Fibroblast of lung (primary cell): Measurements from ENCODE around the gene MPRIP. TPM values are rescaled to one million over a fixed set of nuclear protein-coding genes. Genes with fewer than 3 reads are reported as not detected.

Experiments
- DNase-seq, 2 donors: peaks; one replicate each; pipeline versions ENCODE4 v3.0.0 to v3.0.0-alpha.2; 2010; ENCODE audit warnings: low read depth in 2 of 2
- H2AFZ ChIP-seq: 2 replicates; pipeline ENCODE4 v1.5.1; 2012; ENCODE audit warnings: low read length, control low read depth, inconsistent platforms
- H3K27ac ChIP-seq: 2 replicates; pipeline ENCODE4 v1.5.1; 2011; ENCODE audit warnings: low read length, control low read depth; ENCODE audit not compliant: insufficient read depth
- H3K27me3 ChIP-seq: 2 replicates; pipeline ENCODE4 v1.5.1; 2011; ENCODE audit warnings: mild to moderate bottlenecking, low read length; ENCODE audit not compliant: control insufficient read depth, insufficient read depth
- H3K36me3 ChIP-seq: 2 replicates; pipeline ENCODE4 v1.5.1; 2011; ENCODE audit warnings: low read length; ENCODE audit not compliant: control insufficient read depth, insufficient read depth
- H3K4me1 ChIP-seq: 2 replicates; pipeline ENCODE4 v1.5.1; 2011; ENCODE audit warnings: low read length; ENCODE audit not compliant: control insufficient read depth, insufficient read depth; ENCODE audit errors: extremely low read depth
- H3K4me2 ChIP-seq: 2 replicates; pipeline ENCODE4 v1.5.1; 2011; ENCODE audit warnings: low read length, control low read depth; ENCODE audit not compliant: insufficient read depth; ENCODE audit errors: extremely low read depth
- H3K4me3 ChIP-seq, 4 experiments: fragments of 200-600 bp in 1 of 4; sonication (generic) in 1 of 4; replicated peaks in 1 of 4; 2 replicates each; pipeline ENCODE4 v1.5.1; 2011 to 2016; ENCODE audit warnings: low read length in 4 of 4, low read depth in 3 of 4, mild to moderate bottlenecking in 3 of 4, control low read depth in 2 of 4, inconsistent platforms in 1 of 4, mixed read lengths in 1 of 4; ENCODE audit not compliant: insufficient read depth in 1 of 4; ENCODE audit errors: control extremely low read depth in 1 of 4
- H3K79me2 ChIP-seq: 2 replicates; pipeline ENCODE4 v1.5.1; 2012; ENCODE audit warnings: mild to moderate bottlenecking, low read length, inconsistent platforms; ENCODE audit not compliant: control insufficient read depth, insufficient read depth
- H3K9ac ChIP-seq: 2 replicates; pipeline ENCODE4 v1.5.1; 2011; ENCODE audit warnings: mild to moderate bottlenecking, low read length, control low read depth; ENCODE audit not compliant: insufficient read depth
- H3K9me3 ChIP-seq: 2 replicates; pipeline ENCODE4 v1.5.1; 2012; ENCODE audit warnings: low read depth, low read length; ENCODE audit not compliant: control insufficient read depth, insufficient read depth
- H4K20me1 ChIP-seq: 2 replicates; pipeline ENCODE4 v1.5.1; 2011; ENCODE audit warnings: low read length; ENCODE audit not compliant: control insufficient read depth, insufficient read depth; ENCODE audit errors: extremely low read depth
- CTCF ChIP-seq, 2 donors: IDR thresholded peaks in 1 of 2; conservative IDR thresholded peaks in 1 of 2; 1 replicate in 1 of 2; 2 replicates in 1 of 2; pipeline ENCODE4 v1.5.1; 2011 to 2012; ENCODE audit warnings: low read length in 2 of 2, control low read depth in 1 of 2, inconsistent platforms in 1 of 2, low read depth in 1 of 2, mild to moderate bottlenecking in 1 of 2
- EZH2 ChIP-seq: IDR thresholded peaks from 2 replicates; pipeline ENCODE4 v1.5.1; 2012; ENCODE audit warnings: low read length, control low read depth, mild to moderate bottlenecking; ENCODE audit errors: missing control alignments
- polyA plus RNA-seq, 2 donors: library from polyadenylated mRNA; depleted of rRNA in 1 of 2; stranded (reverse) in 1 of 2; unstranded in 1 of 2; fragments of >200 nt; gene quantifications; 2 replicates each; pipeline ENCODE4 v1.2.1, GENCODE V29; 2011 to 2012; ENCODE audit warnings: missing spikeins in 1 of 2
- total RNA-seq: library from RNA; depleted of rRNA; stranded (reverse); fragments of >200 nt; gene quantifications from 2 replicates; pipeline ENCODE4 v1.2.1, GENCODE V29; 2014

Gene MPRIP
- total and polyA plus RNA-seq, 2 donors (not counting 1 experiment from before 2014, with no cell fraction given), result 104 to 124 TPM

GRCh38 chr17:17112628-17113200 is 70.5 kb downstream of the MPRIP start:
- Histone ChIP-seq H3K27me3 (no peaks in the 10 kb centered on the region), H4K20me1 (no peaks in the 10 kb centered on the region), H3K27ac (no peak overlapping the region), H3K4me1 (peaks cover 19% of the 10 kb centered on the region), H3K9ac (no peak overlapping the region), H2AFZ (no peak overlapping the region), H3K79me2 (peaks cover 84% of the 10 kb centered on the region), H3K4me3 (no peak overlapping the region), H3K4me2 (no peak overlapping the region), H3K36me3 (no peaks in the 10 kb centered on the region), H3K9me3 (no peaks in the 10 kb centered on the region)
- no peak for DNase-seq
- TF ChIP-seq EZH2 (no peak), CTCF (conservative IDR thresholded peaks at IDR 0.05 in 1 of 2, IDR thresholded peaks at IDR 0.05 in 1 of 2; ENCODE audit: low read depth in 1 of 2, low read length in 2 of 2) (no peak)

- no peaks in the 10 kb centered on the region for H4K20me1 ChIP-seq
- H3K79me2 ChIP-seq, result peaks cover 91% of the 10 kb centered on the region
- TF ChIP-seq EZH2 (no peak), CTCF (conservative IDR thresholded peaks at IDR 0.05 in 1 of 2, IDR thresholded peaks at IDR 0.05 in 1 of 2; ENCODE audit: low read depth in 1 of 2, low read length in 2 of 2) (no peak)
- no peak overlapping the region for H3K9ac ChIP-seq
- H3K36me3 ChIP-seq, result no peaks in the 10 kb centered on the region
- no peaks in the 10 kb centered on the region for H3K9me3 ChIP-seq
- H3K27ac ChIP-seq, result no peak overlapping the region
- DNase-seq, result peak in 1 of 2 donors; percentile 37
- H3K4me3 ChIP-seq, result no peak overlapping the region
- no peaks in the 10 kb centered on the region for H3K27me3 ChIP-seq
- no peak overlapping the region for H3K4me2 ChIP-seq
- H2AFZ ChIP-seq, result no peak overlapping the region
- H3K4me1 ChIP-seq, result peaks cover 19% of the 10 kb centered on the region
Observed at GRCh38 chr17:17114592-17115225, 72.5 kb downstream of the MPRIP start.

- DNase-seq, result no peak
- no peak overlapping the region for H3K9ac ChIP-seq
- H3K9me3 ChIP-seq, result no peaks in the 10 kb centered on the region
- no peaks in the 10 kb centered on the region for H3K36me3 ChIP-seq
- no peak overlapping the region for H2AFZ ChIP-seq
- H3K27ac ChIP-seq, result no peak overlapping the region
- no peak overlapping the region for H3K4me2 ChIP-seq
- H3K4me3 ChIP-seq, result no peak overlapping the region
- TF ChIP-seq CTCF (conservative IDR thresholded peaks at IDR 0.05 in 1 of 2, IDR thresholded peaks at IDR 0.05 in 1 of 2; ENCODE audit: low read depth in 1 of 2, low read length in 2 of 2) (no peak), EZH2 (no peak)
- peaks cover 91% of the 10 kb centered on the region for H3K79me2 ChIP-seq
- H3K27me3 ChIP-seq, result no peaks in the 10 kb centered on the region
- no peaks in the 10 kb centered on the region for H4K20me1 ChIP-seq
- peaks cover 18% of the 10 kb centered on the region for H3K4me1 ChIP-seq
Observed at GRCh38 chr17:17115620-17116019, 73.4 kb downstream of the MPRIP start.
